GM04503 (cell line): ENCODE data around the gene RNF14.
"Not testable (repeated sequence)": the region's sequence is repeated elsewhere in the genome, so short reads cannot be mapped to it uniquely, and the experiment has no call there.

Source experiments
- DNase-seq: peaks from one replicate; pipeline ENCODE4 v3.0.0-alpha.2; 2012; ENCODE audit warnings: low read depth

RNF14 gene

DNA sequence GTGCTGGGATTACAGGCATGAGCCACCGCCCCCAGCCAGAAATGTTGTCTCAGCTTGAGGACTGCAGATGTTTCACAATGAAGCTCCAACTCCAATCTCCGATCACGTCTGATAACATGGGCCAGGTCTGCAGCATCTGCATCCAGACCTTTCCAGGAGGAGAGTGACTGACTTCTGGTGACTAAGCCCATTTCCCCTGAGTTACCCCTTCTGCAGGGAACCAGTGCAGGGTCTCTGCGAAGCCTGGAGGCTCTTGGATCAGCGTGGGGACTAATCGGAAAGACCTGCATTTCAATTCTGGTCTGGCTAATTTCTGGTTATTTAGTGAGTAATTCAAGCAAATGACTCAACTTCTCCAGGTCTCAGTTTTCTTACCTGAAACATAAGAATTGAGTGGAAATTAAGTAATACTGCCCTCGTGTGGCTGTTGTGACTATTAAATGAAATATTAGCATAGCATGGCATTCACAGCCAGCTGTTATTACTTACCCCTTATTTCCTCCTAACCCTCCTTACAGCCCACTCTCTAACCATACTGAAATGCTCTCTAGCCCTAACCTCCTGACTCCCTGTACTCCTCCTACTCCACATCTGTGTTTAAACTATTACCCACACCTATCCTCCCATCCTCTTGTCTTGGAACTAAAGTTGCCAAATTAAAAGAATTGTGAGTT is 46.1 kb downstream of the RNF14 start:
- no peak for DNase-seq

DNA sequence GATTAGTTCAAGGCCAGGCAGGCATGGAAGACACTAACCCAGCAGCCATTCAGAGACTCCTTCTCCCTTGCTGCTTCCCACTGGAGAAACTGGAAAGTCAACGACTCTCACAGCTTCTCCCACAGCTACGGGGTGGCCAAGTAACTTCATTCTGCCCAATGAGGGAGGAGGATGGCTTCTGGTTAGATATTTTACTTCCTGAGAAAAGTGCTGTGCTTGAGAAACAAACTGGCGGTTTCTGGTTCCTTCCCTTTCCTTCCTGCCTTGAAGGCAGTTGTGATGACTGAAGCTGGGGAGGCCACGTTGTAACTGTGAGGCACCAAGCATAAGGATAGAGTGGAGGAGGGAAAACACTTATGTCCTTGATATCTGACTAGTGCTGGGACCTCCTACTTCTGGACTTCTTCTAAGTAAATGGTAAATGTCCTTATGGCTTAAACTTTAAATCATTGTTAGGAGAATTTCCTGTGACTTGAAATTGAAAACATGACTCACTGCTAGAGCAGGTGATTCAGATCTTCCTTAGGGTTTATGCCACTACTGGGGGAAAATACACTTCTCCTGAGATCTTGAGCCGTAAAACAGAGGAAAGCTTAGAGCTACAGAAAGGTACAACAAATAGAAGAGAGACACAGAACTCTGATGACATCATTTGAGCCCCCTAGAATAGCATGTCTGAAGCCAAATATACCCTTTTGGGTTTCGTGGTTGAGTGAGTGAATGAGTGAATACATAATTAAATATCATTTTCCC is 47.1 kb downstream of the RNF14 start:
- DNase-seq, result no peak

DNA sequence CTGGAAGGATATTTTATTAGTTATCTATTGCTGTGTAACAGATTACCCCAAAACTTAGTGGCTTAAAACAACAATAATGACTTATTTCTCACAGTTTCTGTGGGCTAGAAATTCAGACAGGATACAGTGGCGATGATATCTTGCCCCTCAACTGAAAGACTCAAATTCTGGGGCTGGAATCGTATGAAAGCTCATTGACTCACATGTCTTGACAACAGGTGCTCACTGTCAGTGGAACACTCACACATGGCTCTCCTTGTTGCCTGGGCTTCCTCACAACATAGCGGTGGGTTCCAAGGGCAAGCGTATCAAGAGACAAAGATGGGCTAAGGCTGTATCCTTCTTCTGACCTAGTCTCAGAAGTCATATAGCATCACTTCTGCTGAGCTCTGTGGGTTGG is 47.7 kb downstream of the RNF14 start:
- DNase-seq, result no peak

- DNase-seq, result no peak
Measured at GRCh38 chr5:142017832-142018427, 49.0 kb downstream of the RNF14 start.

DNA sequence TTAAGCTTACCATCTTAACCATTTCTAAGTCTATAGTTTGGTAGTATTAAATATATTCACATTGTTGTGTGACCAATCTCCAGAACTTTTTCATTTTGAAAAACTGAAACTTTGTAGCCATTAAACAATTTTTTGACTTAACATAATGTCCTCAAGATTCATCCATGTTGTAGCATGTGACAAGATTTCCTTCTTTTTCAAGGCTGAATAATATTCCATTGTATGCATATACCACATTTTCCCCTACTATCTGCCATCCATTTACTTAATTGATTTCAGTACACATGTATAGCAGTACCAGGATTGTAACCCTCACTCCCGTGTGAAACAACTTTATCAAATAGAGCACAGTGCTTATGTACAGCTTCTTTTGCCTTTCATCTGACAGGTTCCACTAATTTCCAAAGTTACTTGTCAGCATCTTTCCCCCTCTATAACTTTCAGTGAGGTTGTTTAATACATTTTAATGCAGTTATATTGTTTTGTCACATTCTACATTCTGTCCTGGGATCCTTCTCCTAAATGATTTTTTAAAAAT is 51.3 kb downstream of the RNF14 start:
- DNase-seq, result no peak

- DNase-seq, result no peak
Measured at GRCh38 chr5:142023836-142024235, 54.9 kb downstream of the RNF14 start.

DNA sequence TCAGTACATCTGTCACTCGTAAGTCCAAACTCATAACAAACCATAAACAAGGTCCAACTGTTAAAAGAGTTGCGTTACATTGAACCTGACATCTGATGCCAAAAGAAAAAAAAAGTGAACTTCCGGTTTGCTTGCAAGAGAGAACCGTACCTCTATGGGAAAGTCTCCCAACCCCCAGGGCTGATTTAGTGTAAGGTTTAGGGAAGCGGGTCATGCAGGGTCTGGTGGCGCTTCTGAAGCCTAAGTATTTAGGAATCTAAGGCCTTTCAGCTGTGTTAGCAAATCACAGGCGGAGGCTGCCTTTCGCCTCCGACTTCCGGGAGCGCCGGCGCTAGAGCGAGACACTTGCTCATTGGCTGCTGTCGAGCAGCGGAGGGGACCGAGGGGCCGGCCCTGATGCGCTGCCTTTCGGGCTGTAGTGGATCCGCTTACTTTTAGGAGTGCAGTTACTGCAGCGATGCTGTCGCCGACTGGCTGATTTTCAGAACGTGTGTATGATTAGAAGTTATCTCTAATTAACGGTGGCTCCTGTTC is 55.9 kb downstream of the RNF14 start:
- peak; percentile 50 for DNase-seq

DNA sequence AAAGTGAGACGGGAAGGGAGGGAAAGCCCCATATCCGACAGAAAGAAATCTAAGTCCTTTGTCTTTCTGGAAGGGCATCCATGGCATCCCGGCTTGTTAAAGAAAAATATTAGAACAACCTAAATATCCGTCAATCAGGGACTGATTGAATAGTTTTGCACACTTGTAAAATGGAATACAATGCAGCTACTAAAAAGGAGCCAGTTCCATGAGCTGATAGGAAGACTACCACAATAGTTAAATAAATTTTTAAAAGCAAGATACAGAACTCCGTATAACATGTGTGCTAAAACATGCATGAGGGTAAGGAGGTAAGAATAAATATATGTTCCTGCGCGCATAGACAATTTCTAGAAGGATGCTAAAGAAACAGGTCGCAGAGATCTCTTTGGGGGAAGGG is 56.7 kb downstream of the RNF14 start:
- DNase-seq, result no peak

DNA sequence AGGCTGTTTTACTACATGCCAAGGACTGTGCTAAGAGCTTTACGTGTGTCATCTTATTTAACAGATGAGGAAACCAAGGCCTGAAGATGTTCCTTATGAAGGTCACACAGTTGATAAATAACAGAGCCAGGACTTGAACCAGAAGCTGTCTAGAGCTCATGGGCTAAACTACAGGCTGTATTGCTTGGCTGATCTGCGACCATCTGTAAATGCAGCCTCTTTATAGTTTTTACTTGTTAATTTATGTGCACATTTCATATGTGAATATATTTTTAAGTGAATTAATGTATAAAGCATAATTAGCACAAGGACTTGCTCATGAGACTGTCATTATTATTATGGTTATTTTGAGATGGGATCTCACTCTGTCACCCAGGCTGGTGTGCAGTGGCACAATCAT is 63.2 kb downstream of the RNF14 start:
- no peak for DNase-seq

- no peak for DNase-seq
Measured at GRCh38 chr5:142032747-142033631, 64.1 kb downstream of the RNF14 start.

DNA sequence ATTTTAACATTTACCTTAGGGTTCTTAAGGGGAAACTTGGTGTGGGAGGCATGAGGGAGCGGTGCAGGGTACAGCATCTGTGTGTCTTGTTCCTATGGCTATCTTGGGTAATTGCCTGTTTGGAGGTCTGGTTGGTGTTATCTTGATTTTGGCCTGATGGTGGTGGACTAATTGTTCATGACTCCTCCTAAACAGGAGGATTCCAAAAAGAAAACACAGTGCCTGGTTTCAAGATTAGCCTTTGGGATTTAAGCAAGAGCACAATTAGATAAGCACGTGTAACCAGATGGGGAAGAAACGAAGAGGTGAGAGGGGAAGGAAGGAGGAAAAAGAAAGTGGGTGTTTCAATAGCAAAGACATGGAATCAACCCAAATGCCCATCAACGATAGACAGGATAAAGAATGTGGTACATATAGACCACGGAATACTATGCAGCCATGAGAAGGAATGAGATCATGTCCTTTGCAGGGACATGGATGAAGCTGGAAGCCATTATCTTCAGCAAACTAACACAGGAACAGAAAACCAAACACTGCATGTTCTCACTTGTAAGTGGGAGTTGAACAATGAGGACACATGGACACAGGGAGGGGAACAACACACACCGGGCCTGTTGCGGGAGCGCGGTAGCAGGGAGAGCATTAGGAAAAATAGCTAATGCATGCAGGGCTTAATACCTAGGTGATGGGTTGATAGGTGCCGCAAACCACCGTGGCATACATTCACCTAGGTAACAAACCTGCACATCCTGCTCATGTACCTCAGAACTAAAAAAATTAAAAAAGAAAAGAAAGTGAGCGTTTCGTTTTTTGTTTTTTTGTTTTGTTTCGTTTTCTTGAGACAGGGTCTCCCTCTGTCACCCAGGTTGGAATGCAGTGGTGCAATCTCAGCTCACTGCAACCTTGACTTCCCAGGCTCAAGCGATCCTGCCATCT is 65.0 kb downstream of the RNF14 start:
- not testable (repeated sequence) for DNase-seq

DNA sequence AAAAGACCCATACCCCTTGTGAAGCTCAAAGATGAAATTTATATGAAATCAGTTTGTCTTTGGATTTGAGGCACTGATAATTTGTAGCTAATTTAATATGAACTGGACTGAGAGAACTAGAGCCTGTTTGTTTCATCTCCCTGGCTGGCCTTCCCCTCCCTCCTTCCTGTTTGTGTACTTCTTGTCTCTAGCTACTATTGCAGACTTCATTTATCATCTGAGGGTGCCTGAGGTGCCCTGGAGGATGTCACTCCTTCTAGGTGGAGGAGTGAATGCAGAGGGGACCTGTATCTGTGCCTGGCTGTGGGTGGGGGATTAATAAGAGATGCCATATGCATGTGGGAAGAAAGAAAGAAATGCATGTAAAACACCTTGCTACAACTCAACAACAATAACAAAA is 66.1 kb downstream of the RNF14 start:
- DNase-seq, result no peak

GRCh38 chr5:142036918-142037317 is 68.0 kb downstream of the RNF14 start:
- no peak for DNase-seq

DNA sequence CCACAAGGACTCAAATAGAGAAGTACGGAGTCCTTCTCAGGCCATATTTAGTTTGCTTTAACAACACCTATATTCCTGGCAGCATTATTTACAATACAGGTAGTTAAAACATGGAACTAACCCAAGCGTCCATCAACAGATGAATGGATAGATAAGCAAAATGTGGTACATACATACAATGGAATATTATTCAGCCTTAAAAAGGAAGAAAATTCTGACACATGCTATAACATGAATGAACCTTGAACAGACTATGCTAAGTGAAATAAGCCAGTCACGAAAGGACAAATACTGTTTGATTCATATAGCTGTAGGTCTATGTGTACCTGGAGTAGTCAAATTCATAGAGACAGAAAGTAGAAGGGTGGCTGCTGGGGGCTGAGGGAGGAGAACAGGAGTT is 68.7 kb downstream of the RNF14 start:
- not testable (repeated sequence) for DNase-seq

DNA sequence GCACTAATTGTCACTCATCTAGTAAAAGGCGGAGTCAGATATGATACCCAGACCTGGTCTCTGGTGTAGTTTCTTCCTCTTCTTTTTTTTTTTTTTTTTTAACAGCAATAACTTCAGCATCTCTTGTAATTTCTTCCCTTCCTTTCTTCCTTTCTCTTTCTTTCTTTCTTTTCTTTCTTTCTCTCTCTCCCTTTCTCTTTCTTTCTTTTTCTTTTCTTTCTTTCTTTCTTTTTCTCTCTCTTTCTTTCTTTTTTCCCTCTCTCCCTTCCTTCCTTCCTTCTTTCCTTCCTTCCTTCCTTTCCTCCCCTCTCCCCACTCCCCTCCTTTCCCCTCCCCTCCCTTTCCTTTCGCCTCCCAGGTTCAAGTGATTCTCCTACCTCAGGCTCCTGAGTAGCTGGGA is 69.8 kb downstream of the RNF14 start:
- no peak for DNase-seq
